ENCODE results near the gene SOWAHC. TPM values are rescaled to one million over a fixed set of nuclear protein-coding genes. Genes with fewer than 3 reads are reported as not detected.

SOWAHC gene
- total and polyA plus RNA-seq, 8 donors = 1.2 to 5.3 (median 3.1) TPM

GRCh38 chr2:109660046-109660860, 46.1 kb downstream of the SOWAHC start:
- H3K36me3 ChIP-seq = no peaks in the 10 kb centered on the region
- no peaks in the 10 kb centered on the region for H3K4me1 ChIP-seq
- no peaks in the 10 kb centered on the region for H3K9me3 ChIP-seq
- WGBS, 2 donors = 80 to 89% methylated on average over 3 of the region's 3 CpGs
- H3K4me3 ChIP-seq = no peak overlapping the region
- DNase-seq (no peak), ATAC-seq (no peak), FAIRE-seq (no peak)
- H3K27ac ChIP-seq = no peak overlapping the region
- no peaks in the 10 kb centered on the region for H3K27me3 ChIP-seq
- no peak for TF ChIP-seq CTCF (IDR thresholded peaks at IDR 0.05)
- intact Hi-C loops (cut with DNase I) = no loop called here

- ATAC-seq = peak in 3 of 4 donors; percentile 59 to 70 (median 66)
- intact Hi-C loops (cut with DNase I) = no loop called here
- FAIRE-seq = no peak
- Histone ChIP-seq H3K4me1 (no peaks in the 10 kb centered on the region), H3K9me3 (no peaks in the 10 kb centered on the region), H3K36me3 (no peaks in the 10 kb centered on the region), H3K4me3 (no peak overlapping the region), H3K27ac (no peak overlapping the region), H3K27me3 (no peaks in the 10 kb centered on the region)
- TF ChIP-seq CTCF (IDR thresholded peaks at IDR 0.05) = no peak
- no peak for DNase-seq
Measured at GRCh38 chr2:109662889-109663288, 48.7 kb downstream of the SOWAHC start.

GRCh38 chr2:109663721-109664120, 49.6 kb downstream of the SOWAHC start:
- Histone ChIP-seq H3K4me3 (no peak overlapping the region), H3K36me3 (no peaks in the 10 kb centered on the region), H3K4me1 (no peaks in the 10 kb centered on the region), H3K27ac (no peak overlapping the region), H3K9me3 (no peaks in the 10 kb centered on the region), H3K27me3 (no peaks in the 10 kb centered on the region)
- no peak for TF ChIP-seq CTCF (IDR thresholded peaks at IDR 0.05)
- FAIRE-seq (no peak), DNase-seq (peak in 1 of 6 donors; percentile 29), ATAC-seq (peak in 3 of 4 donors; percentile 19 to 69 (median 56))
- 51 to 55% methylated on average over 4 of the region's 4 CpGs for WGBS, 2 donors
- intact Hi-C loops (cut with DNase I) = no loop called here

GRCh38 chr2:109666466-109666865, 52.3 kb downstream of the SOWAHC start:
- Histone ChIP-seq H3K9me3 (no peaks in the 10 kb centered on the region), H3K27me3 (no peaks in the 10 kb centered on the region), H3K27ac (no peak overlapping the region), H3K4me3 (no peak overlapping the region), H3K36me3 (no peaks in the 10 kb centered on the region), H3K4me1 (no peaks in the 10 kb centered on the region)
- intact Hi-C loops (cut with DNase I) = no loop called here
- no peak for TF ChIP-seq CTCF (IDR thresholded peaks at IDR 0.05)
- DNase-seq (no peak), ATAC-seq (no peak), FAIRE-seq (no peak)
- 50 to 56% methylated on average over 1 of the region's 1 CpG for WGBS, 2 donors

Other genes starting within 250 kb of the SOWAHC start
- 10 to 100 TPM; 12.0 to 27.1 (median 17.8) TPM for gene SEPTIN10, start 398 bp upstream of the SOWAHC start, total RNA-seq
- gene SEPTIN10, start 398 bp upstream of the SOWAHC start, polyA plus RNA-seq = 10 to 100 TPM in 1 of 2 donors, 1 to 10 TPM in 1; 7.9 to 13.9 TPM
- gene RGPD5, start 179.9 kb downstream of the SOWAHC start, total RNA-seq = 10 to 100 TPM; 15.2 to 59.4 (median 33.0) TPM
- 10 to 100 TPM; 18.7 TPM for gene RGPD5, start 179.9 kb downstream of the SOWAHC start, polyA plus RNA-seq

Data from pancreas (tissue), 10 donors.